GM19025 (cell line): Measurements from ENCODE around the gene SCARF2.
"Not testable (repeated sequence)": the region's sequence is repeated elsewhere in the genome, so short reads cannot be mapped to it uniquely, and the experiment has no call there.

Source experiments
- ATAC-seq: cut with Tn5 transposase; IDR thresholded peaks from one replicate; pipeline ENCODE4 v1.9.1; 2021; ENCODE audit warnings: mild to moderate bottlenecking, low read depth, moderate library complexity; ENCODE audit not compliant: unreplicated experiment

The SCARF2 gene

GRCh38 chr22:20429254-20430100, 8.1 kb downstream of the SCARF2 start:
- ATAC-seq: peak; percentile 67

GRCh38 chr22:20428496-20429253, 8.9 kb downstream of the SCARF2 start:
- ATAC-seq: no peak

- ATAC-seq: no peak
Measured at GRCh38 chr22:20427945-20428417, 9.6 kb downstream of the SCARF2 start.

GRCh38 chr22:20427104-20427944, 10.3 kb downstream of the SCARF2 start:
- ATAC-seq: no peak

GRCh38 chr22:20426259-20426615, 11.4 kb downstream of the SCARF2 start:
- no peak for ATAC-seq

GRCh38 chr22:20425566-20426258, 11.9 kb downstream of the SCARF2 start:
- ATAC-seq: no peak

DNA sequence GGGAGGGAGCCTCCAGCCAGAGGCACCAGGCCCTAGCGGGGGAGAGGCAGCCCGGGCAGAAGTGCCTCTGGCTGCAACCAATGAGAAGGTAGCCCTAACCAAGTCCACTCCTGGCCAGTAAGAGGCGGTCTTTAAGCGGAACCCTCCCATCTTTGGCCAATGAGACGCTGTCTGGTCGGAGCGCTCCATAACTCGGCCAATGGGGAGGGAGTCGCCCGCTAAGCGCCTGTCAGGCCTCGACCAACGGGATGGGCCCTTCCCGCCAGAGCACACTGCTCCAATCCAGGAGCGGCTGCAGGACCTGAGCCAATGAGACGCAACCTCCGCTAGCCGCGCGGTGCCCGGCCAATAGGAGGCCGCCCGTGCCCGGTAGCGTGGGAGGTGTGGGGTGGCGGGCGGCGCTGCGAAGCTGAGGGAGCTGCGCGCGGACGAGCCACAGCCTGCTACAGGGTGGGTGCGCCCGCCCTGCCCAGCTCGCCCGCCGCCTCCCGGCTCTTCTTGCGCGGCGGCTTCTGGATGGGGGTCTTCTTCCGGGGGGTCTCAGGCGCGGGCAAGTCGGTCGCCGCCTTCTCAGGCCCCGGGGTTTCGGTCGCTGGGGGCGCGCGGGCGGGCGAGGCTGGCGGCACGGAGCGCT, 12.6 kb downstream of the SCARF2 start:
- ATAC-seq: no peak

DNA sequence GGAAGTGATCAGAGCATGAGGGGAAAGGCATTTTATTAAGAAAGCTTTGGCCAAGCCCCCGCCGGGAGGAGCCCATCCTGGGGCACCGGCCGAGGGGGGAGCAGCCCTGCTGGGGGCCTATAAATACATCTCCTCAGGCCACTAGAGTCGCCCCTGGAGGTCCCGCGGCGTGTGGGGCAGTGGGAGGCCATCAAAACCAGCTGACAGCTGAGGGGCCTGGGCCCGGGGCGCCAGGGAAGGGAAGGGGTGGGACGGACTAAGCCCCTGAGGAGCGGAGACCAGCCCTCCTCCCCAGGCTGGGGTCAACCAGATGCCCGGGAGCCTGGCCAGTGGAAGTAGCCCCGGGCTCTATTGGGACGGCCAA, 13.1 kb downstream of the SCARF2 start:
- no peak for ATAC-seq

DNA sequence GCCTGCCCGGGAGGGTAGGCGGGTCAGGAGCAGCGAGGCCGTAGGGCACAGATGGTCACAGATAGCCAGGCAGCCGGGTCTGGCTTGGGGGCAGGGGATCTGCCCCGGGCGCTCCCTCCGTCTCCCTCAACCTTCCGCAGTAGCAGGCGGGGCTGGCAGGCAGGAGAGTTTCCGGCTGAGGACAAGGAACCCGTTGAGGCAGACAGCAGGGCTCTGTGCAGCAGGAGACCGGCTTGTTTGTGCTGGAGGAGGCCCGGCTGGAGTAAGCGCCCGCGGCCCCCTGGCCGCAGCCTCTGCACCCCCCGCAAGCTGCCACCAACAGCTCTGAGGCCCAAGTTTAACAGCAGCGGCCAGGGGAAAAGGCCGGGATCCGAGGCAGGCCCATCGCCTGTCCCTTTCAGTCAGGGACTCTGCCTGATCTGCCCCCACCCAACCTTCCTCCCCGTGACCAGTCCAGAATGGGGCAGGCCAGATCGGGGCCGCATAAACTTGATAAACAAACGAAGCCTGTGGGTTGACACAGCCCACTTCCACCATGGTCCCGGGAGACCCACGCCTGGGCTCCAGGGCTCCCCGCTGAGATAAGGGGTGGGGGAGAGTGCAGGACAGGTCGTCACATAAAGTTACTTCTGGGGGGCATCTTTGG, 13.6 kb downstream of the SCARF2 start:
- no peak for ATAC-seq

DNA sequence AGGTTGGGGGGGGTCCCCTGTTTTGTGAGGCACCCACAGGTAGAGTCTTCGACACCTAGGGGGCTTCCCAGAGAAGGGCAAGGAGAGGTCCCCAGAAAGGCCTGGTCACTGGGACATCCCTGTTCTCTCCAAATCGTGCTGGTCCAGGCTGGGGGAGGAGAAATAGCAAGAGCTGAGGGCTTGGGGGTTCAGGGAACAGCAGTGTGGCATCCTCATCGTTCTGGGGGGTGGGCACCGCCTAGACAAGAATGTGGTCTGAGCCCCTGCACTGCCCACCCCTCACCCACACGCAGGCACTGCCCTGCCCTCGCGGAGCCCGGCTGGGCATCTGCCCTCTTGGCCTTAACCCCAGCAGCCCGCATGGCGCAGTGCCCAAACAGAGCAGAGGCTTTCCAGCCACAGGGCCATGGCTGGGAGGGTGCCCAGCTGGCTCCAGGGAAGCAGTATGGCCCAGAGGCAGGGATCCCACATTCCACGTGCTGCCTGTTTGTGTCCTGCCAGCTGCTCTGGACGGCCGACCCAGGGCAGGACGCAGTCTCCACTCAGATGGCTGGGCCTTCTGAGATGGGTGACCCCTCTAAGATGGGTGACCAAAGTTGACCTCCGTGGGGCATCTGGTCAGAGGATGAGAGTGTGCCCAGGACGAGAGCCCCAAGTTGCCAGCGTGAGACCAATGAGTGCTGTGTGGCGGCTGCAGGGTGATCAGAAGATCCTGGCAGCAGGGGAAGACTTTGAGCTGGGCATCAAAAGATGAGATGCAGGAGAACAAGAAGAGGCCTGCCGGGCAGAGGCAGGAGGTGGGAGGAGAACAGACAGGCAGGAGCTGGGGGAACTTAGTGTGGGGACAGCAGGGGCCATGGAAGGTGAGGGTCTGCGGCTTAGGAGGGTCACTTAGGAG, 14.4 kb downstream of the SCARF2 start:
- no peak for ATAC-seq

GRCh38 chr22:20422271-20423007, 15.2 kb downstream of the SCARF2 start:
- ATAC-seq: no peak

- ATAC-seq: no peak
Measured at GRCh38 chr22:20421507-20421874, 16.1 kb downstream of the SCARF2 start.

DNA sequence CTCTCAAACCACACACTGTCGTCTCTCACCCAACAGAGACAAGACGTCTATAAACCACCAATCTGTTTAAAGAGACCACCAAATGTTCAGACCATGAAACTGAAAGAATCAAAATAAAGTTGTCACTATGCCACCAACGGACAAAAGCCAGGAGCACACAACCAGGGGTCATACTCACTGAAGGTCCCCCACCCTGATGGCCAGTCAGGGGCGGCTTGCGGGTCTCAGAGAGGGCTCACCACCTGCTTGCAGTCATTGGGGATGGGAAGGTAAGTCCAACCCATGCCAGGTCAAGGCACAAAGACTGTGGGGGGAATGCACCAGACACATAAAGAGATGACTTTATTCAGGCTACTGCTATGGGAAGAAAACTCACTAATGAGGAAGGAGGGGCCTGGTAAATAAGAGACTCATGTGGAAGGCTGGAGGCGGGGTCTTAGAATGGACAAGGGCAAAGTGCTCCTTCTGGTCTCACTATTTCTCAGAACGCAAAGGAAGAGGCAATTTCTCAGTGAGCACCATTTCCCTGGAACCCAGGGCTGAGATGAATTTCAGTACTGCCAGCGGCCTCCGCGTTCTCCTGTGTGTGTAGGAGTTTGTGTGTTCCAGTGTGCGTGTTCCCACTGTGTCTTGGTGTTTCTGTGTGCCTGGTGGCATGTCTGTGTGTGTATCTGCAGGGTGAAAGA, 17.3 kb downstream of the SCARF2 start:
- no peak for ATAC-seq

GRCh38 chr22:20419664-20419951, 18.0 kb downstream of the SCARF2 start:
- no peak for ATAC-seq

- ATAC-seq: no peak
Measured at GRCh38 chr22:20418211-20418788, 19.3 kb downstream of the SCARF2 start.

GRCh38 chr22:20415699-20416098, 21.9 kb downstream of the SCARF2 start:
- not testable (repeated sequence) for ATAC-seq

GRCh38 chr22:20415241-20415640, 22.4 kb downstream of the SCARF2 start:
- not testable (repeated sequence) for ATAC-seq
